Testis (tissue), 2 donors: Measurements from ENCODE around the gene KCTD3.

Experiments used
- CTCF ChIP-seq, 3 experiments: fragments of 450-650 bp in 2 of 3; fragments of 200-600 bp in 1 of 3; sonication (generic) in 1 of 3; IDR thresholded peaks; one replicate each; pipeline ENCODE4 v1.5.1; 2016 to 2019; ENCODE audit warnings: antibody characterized with exemption in 3 of 3, mild to moderate bottlenecking in 2 of 3, moderate library complexity in 1 of 3
- POLR2A ChIP-seq: fragments of 450-650 bp; IDR thresholded peaks from one replicate; pipeline ENCODE4 v1.6.1; 2017; ENCODE audit warnings: antibody characterized with exemption, mild to moderate bottlenecking, moderate library complexity

GRCh38 chr1:215612391-215612790, 45.3 kb downstream of the KCTD3 start:
- TF ChIP-seq POLR2A (no peak), CTCF (IDR thresholded peaks at IDR 0.05) (no peak)
